ENCODE measurements around the gene ARHGDIG. TPM values are rescaled to one million over a fixed set of nuclear protein-coding genes. Genes with fewer than 3 reads are reported as not detected.
"Not testable (repeated sequence)": the region's sequence is repeated elsewhere in the genome, so short reads cannot be mapped to it uniquely, and the experiment has no call there.

ARHGDIG gene
- total RNA-seq, 1 donor from 2014 or later, result 18.3 TPM

GRCh38 chr16:263944-264343, 16.4 kb upstream of the ARHGDIG start:
- no peak for DNase-seq (ENCODE audit: low spot score)

GRCh38 chr16:264440-264951, 15.9 kb upstream of the ARHGDIG start:
- DNase-seq (ENCODE audit: low spot score), result no peak

- no peak for DNase-seq (ENCODE audit: low spot score)
Observed at GRCh38 chr16:265002-265529, 15.3 kb upstream of the ARHGDIG start.

GRCh38 chr16:265711-266110, 14.7 kb upstream of the ARHGDIG start:
- DNase-seq (ENCODE audit: low spot score), result no peak

GRCh38 chr16:266258-267164, 13.9 kb upstream of the ARHGDIG start:
- DNase-seq (ENCODE audit: low spot score), result no peak

GRCh38 chr16:267562-267961, 12.8 kb upstream of the ARHGDIG start:
- DNase-seq (ENCODE audit: low spot score), result not testable (repeated sequence)

GRCh38 chr16:268141-269053, 12.0 kb upstream of the ARHGDIG start:
- DNase-seq (ENCODE audit: low spot score), result no peak

- no peak for DNase-seq (ENCODE audit: low spot score)
Observed at GRCh38 chr16:269061-269796, 11.2 kb upstream of the ARHGDIG start.

- no peak for DNase-seq (ENCODE audit: low spot score)
Observed at GRCh38 chr16:270381-271255, 9.8 kb upstream of the ARHGDIG start.

GRCh38 chr16:272633-273546, 7.5 kb upstream of the ARHGDIG start:
- no peak for DNase-seq (ENCODE audit: low spot score)

GRCh38 chr16:273547-274421, 6.6 kb upstream of the ARHGDIG start:
- DNase-seq (ENCODE audit: low spot score), result no peak

GRCh38 chr16:275041-275641, 5.2 kb upstream of the ARHGDIG start:
- DNase-seq (ENCODE audit: low spot score), result no peak

GRCh38 chr16:275786-276232, 4.6 kb upstream of the ARHGDIG start, which contains the start of gene RGS11:
RGS11 (minus strand) TSS chr16:275944; CDS start chr16:275911, 33 bp downstream.
- no peak for DNase-seq (ENCODE audit: low spot score)

GRCh38 chr16:276426-277077, 3.8 kb upstream of the ARHGDIG start:
- DNase-seq (ENCODE audit: low spot score), result no peak

- peak; percentile 51 for DNase-seq (ENCODE audit: low spot score)
Observed at GRCh38 chr16:278863-279366, 1.5 kb upstream of the ARHGDIG start.

- no peak for DNase-seq (ENCODE audit: low spot score)
Observed at GRCh38 chr16:279531-279930, 860 bp upstream of the ARHGDIG start.

- no peak for DNase-seq (ENCODE audit: low spot score)
Observed at GRCh38 chr16:280005-280460, 358 bp upstream of the ARHGDIG start.

Data from umbilical cord (tissue), 2 donors.